HUDEP-2 (cell line): ENCODE results near the gene RPUSD1.
"Not testable (repeated sequence)": the region's sequence is repeated elsewhere in the genome, so short reads cannot be mapped to it uniquely, and the experiment has no call there.

Experiments
- DNase-seq, 76 experiments: peaks; one replicate each; lab custom pipeline; 2025; ENCODE audit not compliant: unreplicated experiment in 76 of 76; lab: John Stamatoyannopoulos, UW

Gene RPUSD1

DNA sequence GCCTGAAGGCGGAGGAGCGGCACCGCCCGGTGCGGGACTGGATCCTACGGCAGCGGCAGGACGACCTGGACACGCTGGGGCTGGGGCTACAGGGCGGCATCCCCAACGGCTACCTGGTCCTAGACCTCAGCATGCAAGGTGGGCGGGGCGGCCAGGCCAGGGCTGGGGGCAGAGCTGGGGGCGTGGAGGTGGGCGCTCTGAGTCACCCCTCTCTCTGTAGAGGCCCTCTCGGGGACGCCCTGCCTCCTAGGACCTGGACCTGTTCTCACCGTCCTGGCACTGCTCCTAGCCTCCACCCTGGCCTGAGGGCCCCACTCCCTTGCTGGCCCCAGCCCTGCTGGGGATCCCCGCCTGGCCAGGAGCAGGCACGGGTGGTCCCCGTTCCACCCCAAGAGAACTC lies 19.8 kb downstream of the RPUSD1 start:
- no peak for DNase-seq

GRCh38 chr16:767743-768235 lies 20.4 kb downstream of the RPUSD1 start:
- no peak for DNase-seq

- DNase-seq: no peak
Observed at GRCh38 chr16:766820-767640, 21.2 kb downstream of the RPUSD1 start.

DNA sequence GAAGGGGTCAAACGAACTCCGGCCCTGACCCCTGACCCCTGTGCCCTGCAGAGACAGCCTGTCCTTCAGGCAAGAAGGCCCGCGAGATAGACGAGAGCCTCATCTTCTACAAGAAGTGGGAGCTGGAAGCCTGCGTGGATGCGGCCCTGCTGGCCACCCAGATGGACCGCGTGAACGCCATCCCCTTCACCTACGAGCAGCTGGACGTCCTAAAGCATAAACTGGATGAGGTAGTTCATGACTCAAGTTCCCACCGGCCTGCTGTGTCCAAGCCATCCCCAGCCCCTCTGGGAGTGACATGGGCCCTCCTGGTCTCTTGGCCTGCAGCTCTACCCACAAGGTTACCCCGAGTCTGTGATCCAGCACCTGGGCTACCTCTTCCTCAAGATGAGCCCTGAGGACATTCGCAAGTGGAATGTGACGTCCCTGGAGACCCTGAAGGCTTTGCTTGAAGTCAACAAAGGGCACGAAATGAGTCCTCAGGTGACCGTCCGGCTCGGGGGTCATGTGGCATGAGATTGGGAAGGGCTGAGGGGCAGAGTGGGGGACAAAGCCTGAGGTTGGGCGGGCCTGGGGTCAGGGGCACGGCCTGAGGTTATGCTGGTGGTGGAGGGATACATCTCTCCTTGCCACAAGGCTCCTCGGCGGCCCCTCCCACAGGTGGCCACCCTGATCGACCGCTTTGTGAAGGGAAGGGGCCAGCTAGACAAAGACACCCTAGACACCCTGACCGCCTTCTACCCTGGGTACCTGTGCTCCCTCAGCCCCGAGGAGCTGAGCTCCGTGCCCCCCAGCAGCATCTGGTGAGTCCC lies 22.0 kb downstream of the RPUSD1 start:
- no peak for DNase-seq

GRCh38 chr16:765488-765865 lies 22.7 kb downstream of the RPUSD1 start:
- DNase-seq: no peak

- no peak for DNase-seq
Observed at GRCh38 chr16:764848-765487, 23.2 kb downstream of the RPUSD1 start.

GRCh38 chr16:764184-764750 lies 23.9 kb downstream of the RPUSD1 start:
- no peak for DNase-seq

DNA sequence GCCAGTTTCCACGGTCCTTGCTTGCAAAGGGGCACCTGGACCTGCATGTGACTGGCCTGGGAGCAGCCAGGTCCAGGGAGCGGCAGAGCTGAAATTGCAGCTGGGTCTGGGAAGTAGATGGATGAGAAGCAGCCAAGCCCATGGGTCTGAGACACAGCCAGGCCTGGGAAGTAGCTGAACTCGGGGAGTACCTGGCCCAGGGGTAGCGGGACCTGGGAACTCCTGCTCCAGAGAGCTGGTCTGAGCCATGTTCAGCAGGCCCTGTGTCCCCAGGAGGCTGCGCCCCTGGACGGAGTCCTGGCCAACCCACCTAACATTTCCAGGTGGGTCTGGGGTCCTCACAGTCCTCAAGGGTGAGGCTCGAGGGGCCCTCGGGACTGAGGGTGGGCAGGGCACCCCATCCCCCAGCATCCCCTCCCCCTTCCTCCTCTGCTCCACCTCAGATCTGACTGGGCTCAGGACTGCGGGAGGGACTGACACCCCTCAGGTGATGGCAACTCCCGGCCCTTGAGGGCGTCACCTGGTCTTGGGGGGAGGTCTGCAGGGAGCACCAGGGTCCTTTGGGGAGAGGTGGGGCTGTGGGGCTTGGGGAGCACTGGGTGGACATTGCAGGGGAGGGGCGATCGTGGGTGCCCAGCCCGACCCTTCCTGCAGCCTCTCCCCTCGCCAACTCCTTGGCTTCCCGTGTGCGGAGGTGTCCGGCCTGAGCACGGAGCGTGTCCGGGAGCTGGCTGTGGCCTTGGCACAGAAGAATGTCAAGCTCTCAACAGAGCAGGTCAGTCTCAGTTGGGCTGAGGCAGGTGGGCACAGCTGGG lies 24.6 kb downstream of the RPUSD1 start:
- no peak for DNase-seq

DNA sequence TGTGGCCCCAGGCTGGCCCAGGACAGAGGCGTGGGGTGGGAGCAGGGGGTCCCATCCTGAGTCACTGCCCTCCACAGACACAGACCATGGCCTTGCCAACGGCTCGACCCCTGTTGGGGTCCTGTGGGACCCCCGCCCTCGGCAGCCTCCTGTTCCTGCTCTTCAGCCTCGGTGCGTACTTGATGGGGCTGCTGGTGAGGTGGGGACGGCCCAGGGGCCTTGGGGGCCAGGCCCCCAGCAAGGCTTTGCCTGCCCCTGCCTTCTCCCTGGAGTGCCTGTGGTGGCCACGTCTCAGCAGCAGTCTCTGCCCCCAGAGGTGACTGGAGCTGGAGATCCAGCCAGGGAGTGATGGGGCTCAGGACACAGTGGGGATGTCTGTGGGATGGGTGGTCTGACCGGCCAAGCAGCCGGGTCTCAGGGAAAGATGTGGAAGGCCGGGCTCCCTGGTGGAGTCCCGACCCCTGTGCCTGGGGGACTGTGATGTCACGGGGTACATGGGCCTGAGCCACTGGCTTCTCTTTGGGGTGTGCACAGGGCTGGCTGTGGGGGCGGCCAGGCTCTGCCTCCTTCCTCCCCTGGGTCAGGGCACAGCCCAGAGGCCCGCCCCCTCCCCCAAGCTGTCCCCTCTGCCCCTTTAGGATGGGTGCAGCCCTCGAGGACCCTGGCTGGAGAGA lies 25.4 kb downstream of the RPUSD1 start:
- DNase-seq: no peak

DNA sequence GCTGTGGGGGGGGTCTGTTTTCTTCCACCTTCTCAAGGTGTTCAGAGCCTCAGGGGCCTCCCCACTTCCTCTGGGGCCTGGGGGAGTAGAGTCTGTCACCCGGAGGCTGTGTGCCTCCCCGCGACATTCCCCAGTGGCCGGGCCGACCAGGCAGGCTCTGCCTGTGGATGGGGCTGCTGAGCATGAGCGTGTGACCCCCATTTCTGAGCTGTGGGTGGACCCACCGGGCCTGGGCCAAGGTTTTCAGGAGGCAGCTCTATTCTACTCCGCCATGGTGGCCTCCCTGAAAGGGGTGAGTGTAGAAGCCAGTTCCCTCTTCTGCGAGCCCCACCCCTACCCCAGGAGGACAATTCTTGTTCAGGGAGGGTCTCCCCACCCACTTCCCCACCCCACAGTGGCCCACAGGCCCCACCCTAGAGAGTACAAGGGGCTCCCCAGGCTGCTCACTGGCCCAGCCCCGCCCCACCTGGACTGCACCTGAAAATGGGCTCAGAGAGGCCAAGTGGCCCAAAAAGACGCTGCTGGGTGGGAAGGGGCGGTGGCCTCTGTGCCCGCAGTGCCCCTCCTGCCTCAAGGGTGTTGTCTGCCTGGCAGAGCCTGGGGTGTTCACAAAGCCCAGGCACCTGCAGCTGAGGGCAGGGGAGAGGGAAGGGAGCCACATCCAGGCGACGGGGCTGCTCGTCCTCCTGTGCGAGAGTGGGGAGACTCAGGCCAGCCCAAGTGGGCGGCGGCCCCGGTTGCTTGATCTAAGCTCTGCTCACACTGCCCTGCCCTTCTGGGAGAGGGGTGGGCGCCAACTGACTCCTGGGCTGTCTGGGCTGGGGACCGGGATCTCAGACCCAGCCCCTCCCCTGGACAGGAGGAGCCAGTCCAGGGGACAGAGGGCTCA lies 26.3 kb downstream of the RPUSD1 start:
- DNase-seq: no peak

DNA sequence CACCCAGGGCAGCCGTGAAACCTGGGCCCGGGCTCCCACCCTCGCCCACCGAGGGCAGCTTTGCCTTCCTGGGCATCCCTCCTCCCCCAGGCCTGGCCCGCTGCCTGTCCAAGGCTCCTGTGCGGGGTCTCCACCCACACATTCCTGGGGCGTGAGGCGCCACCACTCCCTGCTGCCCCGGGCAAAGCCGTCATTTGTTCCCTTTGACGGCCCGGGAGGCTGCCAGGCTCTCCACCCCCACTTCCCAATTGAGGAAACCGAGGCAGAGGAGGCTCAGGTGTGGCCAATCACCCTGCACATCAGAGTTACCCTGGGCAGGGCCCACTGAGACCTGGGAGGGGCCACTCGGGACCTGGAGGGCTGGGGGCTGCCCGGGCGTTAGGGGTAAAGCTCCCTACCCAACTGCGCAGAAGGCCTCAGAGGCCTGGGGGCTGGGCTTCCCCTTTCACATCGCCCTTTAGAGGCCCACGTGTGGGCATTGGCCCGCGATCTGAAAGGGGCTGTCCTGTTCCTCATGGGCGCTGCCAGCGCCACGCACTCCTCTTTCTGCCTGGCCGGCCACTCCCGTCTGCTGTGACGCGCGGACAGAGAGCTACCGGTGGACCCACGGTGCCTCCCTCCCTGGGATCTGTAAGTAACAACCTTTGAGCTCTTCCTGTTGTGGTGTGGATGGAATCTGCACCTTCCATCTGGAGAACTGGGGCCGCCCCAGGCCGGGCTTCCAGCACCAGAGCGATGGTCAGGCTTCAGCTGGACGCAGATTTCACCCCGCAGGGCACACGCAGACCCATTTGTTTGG lies 27.4 kb downstream of the RPUSD1 start, which contains the start of gene MSLN:
MSLN (plus strand) TSS at position 190 of the 799 bp plus-strand sequence. CDS start 1,947 bp downstream, outside the sequence.
- no peak for DNase-seq

GRCh38 chr16:760065-760464 lies 28.1 kb downstream of the RPUSD1 start:
- DNase-seq: no peak

DNA sequence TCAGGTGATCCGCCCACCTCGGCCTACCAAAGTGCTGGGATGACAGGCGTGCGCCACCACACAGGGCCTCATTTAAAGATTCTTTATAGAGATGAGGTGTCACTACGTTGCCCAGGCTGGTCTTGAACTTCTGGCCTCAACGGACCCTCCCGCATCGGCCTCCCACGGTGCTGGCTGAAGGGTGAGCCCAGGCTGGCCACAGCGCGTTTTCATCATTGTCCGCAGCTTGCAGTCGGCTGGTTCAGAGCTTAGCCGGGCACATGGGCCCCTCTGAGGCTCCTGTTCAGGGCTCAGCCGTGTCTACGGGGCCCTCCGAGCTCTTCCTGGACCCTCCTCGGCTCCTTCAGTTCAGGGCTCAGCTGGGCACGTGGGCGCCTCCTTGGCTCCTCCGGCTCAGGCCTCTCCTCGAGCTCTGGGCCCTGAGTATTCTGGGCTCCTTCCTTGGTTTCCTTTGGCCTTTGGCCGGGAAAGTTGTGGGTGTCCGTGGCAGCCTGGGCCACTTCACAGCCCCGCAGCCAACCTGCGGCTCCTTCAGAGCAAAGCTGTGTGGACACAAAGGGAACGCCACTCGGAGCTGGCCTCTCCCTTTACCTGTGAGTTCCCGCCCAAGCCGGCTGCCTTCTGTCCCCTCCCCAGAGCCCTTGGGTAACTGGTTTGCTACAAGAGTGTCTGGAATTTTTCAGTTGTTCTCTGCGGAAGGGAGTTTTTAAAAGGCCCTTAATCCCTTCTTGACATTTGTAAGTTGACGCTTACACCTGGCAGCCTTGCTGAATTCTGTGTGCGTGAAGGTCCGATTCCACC lies 28.9 kb downstream of the RPUSD1 start:
- DNase-seq: no peak

GRCh38 chr16:756428-756827 lies 31.8 kb downstream of the RPUSD1 start:
- DNase-seq: no peak

GRCh38 chr16:754656-755055 lies 33.5 kb downstream of the RPUSD1 start:
- no peak for DNase-seq

GRCh38 chr16:754121-754607 lies 34.0 kb downstream of the RPUSD1 start:
- DNase-seq: not testable (repeated sequence)

DNA sequence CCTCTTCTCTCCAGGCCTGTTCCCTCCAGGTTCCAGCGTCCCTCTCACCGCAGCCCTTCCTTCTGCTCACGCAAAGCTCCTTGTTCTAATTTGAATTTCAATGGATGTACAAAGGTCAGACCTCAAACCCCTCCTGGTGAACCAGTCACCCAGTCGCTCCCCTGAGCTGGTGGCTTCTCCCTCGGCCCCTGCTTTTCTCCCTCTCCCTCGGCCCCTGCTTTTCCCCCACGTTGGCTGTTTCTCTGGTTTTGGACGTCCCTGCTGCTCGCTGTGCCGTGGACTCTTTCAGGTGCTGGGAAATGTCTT lies 36.2 kb downstream of the RPUSD1 start:
- DNase-seq: no peak
